GM19324 (cell line): Measurements from ENCODE around the gene CALM1.
"Not testable (repeated sequence)": the region's sequence is repeated elsewhere in the genome, so short reads cannot be mapped to it uniquely, and the experiment has no call there.

Experiments used
- ATAC-seq: cut with Tn5 transposase; IDR thresholded peaks from one replicate; pipeline ENCODE4 v1.9.1; 2021; ENCODE audit warnings: mild to moderate bottlenecking, moderate library complexity; ENCODE audit not compliant: unreplicated experiment, low FRiP score

Gene CALM1

DNA sequence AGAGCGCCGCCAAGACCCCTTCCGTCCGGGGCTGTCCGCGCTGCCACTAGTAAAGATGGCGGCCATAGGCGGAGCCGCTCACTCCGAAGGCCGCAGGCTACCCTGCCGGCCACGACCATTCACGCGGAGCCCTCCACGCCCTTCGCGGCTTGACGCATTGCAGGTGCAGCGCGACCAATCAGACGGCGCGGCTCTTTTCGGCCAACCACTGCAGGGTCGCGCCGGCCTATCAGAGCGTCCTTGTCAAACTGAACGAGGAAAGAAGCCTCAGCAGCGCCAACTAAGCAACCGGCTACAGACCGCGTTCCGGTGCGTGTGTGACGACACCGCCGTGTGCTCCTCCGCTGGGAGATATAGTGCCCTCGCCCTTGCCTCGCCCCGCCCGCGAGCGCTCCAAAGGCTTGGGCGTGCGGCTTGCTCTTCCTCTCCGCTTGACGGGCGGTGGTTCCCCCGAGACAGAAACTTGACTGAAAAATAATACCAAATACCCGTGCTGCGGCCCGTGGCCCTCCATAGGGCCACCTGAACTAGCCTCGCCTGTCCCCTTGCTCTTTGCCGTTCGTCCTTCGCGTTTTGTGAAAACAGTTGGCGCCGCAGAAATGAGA is 13.6 kb upstream of the CALM1 start:
- peak; percentile 98 for ATAC-seq

DNA sequence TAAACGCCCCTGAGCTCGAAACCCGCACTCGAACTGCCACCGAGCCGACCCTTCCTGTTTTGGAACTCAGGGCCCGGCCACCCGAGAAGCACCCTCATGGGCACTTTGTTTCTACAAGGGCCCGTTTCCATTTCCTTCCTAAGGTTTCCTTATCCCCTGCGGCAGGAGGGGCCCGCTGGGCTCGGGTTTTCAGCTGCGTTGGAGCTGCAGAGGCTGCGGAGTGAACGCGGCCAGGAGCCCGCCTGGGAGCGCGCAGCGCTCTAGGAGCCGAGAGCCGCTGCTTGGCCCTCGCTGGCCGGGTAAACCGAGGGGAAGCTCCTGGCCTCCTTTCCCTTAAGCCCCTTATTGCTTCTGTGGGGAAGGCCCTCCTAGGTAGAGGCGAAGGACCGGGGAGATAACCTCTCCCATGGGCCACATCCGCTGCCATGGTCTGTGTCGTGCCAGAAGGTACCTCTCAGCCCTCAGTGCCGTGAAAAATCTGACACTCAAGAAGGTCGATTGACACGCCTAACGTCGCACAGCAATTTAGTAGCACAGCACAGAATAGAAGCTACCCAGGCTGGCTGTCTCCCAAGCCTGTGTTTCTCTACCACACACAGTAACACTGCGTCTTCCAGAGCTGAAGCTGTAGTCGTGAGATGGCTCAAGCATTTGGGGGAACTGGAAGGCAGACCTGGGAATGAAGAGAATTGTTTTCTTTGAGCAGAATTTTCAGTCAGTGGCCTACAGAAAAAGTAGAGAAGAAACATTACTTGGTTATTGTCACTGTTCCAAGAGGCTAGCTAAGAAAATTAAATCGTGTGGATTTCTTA is 12.9 kb upstream of the CALM1 start:
- ATAC-seq = peak; percentile 7

DNA sequence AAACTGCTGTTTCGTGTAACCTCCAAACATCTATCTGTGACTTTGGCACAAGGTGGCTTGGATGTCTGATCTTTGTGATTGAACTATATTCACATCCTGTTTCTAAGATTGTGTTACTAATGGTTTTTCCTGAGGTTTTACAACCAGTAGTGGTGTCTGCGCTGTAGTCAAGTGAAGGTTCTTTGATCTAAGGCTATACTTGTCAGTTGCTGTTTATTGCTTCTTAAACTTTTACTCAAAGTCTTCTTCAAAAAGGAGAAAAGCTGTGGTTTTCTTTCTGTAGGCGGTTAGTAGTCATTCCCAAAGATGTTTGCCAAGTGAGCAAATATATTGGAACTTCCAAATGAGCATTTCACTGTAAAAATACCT is 12.3 kb upstream of the CALM1 start:
- no peak for ATAC-seq

DNA sequence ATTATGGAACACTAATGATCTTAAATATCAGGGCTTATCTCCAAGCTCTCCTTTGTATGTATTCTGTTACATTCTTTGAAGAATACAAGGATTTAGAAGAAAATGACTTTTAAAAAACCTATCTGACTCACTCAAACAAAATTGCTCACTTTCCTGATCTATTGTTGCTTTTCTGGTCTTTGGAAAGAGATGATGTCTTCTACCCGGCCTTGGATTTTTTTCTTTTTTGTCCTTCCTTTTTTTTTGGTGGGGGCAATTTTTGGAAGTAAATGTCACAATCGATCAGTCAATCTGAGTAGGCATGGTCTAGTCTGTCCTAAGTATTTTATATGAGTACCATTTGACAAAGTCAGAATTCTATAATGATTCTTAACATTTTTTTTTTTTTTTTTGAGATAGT is 10.5 kb upstream of the CALM1 start:
- no peak for ATAC-seq

DNA sequence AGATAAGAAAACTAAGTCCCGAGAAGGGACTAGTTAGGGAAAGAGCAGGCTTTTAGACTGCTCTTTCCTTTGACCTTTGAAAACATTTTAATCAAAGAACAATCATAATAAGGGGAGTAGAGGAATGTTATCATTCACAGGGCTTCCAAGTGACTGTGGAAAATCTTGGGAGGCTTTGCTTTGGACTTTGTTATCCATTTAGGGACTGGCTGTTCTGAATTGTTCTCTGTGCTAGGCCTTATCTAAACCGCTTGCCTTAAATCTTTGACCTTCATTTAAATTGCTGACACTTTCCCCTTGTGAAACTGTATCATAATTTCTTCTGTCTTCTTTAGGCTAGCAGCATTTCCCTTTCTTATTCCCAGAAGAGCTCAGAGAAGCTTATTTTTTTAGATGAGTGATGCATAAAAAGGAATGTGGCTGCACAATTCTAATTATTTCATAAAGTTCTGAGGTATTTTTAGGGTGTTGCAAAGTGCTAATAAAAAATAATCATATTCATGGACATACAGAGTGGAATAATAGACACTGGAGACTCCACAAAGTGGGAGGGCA is 9.5 kb upstream of the CALM1 start:
- no peak for ATAC-seq

DNA sequence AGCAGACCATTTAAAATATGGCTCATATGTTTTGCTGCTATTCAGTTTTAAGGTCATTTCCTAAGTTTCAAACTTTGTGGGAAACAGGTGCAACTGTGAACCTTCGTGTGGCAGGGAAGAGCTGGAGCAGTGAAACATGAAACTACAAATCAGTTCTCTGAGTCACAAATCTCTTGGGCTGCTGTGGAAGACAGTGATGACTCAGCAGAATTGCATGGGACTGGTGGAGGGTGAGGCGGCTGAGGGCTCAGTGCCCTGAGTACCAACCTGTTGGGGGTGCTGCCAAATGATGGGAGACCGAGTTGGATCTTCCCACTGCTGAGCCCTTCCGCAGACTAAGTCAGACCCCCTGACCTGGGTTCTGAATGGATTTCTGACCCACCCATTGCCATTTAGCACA is 8.4 kb upstream of the CALM1 start:
- no peak for ATAC-seq

DNA sequence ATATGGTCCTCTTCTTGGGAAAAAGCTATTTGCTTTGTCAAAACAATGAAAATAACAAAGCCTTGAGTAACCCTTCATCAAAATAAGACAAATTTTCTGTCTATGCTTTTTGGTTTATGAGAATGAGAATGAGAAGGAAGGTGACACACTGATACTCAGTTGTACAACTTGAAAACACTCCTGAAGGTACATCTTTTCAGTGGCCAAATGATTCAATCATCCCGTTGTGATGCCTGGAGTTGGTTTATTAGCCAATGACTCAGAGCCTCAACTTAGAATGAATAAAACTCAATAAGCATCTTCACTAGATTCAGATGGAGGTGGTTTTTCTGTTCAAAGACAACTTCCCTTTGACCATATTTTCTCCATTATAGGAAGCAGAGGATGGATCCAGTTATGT is 7.8 kb upstream of the CALM1 start:
- ATAC-seq = no peak

DNA sequence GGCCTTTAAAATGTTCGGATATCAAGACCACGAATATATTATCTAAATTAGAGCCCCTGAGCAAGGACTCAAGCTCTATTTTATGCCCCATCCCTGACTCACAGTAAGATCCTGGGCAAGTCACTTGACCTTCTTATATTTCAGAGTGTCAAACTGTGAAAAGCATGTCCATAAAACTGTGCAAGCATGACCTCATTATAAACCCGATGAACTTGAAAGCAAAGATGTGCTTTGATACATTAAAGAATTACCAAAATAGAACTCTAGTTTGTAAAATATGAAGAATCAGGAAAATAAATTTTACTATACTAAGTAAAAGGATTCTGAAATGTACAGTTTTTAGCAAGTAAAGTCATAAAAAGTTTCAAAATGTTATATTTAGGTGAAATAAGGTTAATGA is 2.9 kb upstream of the CALM1 start:
- ATAC-seq = no peak

DNA sequence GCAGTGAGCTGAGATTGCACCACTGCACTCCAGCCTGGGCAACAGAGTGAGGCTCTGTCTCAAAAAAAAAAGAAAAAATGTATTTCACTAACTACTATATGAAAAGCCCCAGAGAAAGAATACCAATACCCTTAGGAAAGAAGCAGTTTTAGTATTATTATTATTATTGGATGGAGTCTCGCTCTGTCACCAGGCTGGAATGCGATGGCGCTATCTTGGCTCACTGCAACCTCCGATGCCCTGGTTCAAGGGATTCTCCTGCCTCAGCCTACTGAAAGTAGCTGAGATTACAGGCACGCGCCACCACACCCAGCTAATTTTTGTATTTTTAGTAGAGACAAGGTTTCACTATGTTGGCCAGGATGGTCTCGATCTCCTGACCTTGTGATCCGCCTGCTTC is 2.0 kb upstream of the CALM1 start:
- ATAC-seq = not testable (repeated sequence)

DNA sequence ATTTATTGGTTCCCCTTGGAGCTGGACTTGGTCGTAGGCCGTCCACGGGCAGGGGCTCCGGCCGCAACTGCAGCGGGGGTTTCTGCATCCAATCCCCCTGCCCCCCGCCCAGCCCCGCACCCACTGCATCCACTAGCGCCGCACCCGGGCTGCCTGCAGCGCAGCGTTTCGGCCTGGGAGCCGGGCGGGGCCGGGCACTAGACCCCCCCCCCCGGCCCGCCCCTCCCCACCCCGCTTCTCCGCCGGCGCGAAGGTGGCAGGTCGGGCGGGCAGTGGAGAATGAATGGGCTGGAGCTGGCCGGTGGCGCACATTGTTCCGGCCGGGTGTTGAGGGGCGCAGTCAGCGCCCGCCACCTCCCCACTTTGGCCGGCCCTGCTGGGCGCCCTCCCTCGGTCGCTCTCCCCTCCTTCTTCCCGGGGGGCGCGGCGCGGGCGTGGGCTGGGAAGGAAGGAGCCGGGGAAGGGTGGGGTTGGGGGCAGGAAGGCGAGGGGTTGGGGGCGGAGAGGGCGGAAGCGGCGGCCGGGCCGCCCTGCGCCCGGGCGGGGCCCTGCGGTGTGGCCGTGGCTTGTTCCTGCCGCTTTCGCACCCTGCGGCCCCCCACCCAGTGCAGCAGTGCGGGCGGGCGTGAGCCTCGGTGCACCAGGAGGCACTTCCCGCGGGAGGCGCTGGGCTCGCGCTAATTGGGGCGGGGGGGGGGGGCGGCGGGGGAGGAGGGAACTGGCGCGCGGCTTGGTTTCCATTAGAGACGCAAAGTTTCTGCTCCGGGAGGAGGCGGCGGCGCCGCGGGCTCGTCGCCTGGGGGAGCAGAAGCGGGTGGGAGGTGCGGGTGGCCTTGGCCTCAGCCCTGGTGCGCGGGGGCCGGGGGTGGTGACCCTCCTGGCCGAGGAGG is 841 bp downstream of the CALM1 start:
- ATAC-seq = peak; percentile 23

DNA sequence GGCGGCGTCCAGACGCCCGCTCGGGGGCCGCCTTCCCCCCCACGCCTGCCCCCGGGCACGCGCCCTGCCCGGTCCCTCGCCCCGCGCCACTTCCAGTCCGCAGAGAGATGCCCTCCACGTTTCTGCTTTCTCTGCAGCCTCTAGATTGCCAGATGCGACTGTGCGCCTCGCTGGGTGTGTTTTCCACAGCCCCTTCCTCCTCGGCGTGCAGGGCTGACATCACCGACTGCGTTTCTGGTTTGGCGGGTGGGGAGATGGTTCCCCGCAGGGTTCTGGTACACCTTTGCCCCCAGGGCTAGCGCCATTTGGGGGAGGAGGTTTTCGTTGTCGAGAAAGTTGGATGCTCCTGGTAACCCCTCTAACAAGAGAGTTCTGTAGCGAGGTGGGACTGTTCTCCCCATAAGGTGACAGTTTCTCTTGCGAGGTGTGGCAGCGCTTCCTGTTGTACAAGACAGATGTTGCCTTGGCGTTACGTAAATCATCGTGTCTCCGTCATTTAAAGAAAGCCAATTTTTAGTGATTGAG is 1.5 kb downstream of the CALM1 start:
- peak; percentile 2 for ATAC-seq

DNA sequence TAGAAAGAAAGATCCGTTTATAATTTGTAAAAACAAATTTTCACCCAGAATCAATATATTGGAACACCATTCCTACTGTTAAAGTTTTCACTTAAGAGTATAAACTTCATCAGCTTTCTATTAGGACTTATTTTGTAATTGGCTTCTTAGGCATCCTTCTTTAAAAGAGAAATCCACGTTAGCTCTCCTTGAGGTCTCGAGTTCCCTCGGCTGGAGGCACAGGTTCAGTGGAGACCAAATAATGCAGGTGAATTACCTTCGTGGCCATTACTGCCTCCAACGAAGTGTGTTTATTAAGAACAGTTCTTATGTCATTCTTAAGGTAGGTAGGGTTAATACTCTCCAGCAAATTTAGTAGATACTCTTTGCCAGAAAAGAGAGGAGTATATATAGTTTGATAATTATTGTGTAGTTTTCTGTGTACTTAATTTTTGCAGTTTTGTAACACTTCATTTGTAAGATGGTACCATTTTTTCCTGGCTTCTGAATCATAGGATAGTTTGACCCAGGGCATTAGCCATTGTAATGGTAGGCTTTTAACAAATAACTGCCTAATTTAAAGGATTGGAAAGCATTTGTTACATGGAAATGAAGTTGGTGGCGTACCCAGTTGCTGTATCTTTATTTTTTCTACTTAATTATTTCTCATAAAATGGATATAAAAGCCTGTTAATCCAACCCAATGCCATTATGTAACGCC is 2.2 kb downstream of the CALM1 start:
- no peak for ATAC-seq

DNA sequence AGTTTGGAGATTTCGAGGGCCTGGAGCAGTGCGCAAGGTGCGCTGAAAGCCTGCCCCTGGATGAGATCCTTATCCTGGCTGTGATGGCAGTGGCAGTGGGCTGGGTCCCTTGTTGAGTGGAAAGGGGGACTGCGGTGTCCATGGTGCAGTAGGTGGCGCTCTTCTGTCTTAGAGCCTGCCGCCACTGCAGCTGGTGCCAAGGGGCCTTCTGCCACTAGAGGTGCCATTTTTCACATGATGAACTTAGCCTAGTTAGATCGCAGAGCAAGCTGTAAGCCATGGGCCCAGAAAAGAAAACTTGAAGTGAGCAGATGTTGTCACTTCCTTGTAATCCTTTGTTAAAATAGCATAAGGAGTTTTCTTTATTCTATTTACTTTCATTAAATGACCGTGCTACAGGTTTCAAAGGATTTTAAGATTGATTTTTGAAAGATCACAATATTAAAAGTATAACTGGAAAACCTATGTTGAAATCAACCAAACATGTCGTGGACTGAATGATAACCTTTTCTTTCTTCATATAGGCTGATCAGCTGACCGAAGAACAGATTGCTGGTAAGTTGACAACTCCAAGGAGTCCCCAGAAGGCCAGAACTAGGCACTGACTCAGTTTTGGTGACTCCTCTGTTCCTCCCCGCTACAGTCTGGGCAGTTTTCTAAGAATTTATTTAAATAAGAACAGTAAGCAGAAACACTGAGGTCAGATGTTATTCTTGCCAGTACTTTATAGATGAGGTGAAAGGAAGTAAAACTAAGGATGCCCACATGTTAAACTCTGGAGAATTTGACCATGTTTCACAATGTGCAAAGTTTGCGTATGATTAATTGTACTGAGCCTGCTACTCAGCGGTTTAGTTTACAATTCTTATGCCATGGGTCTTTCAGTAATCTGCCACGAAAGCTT is 3.0 kb downstream of the CALM1 start:
- ATAC-seq = peak; percentile 42

DNA sequence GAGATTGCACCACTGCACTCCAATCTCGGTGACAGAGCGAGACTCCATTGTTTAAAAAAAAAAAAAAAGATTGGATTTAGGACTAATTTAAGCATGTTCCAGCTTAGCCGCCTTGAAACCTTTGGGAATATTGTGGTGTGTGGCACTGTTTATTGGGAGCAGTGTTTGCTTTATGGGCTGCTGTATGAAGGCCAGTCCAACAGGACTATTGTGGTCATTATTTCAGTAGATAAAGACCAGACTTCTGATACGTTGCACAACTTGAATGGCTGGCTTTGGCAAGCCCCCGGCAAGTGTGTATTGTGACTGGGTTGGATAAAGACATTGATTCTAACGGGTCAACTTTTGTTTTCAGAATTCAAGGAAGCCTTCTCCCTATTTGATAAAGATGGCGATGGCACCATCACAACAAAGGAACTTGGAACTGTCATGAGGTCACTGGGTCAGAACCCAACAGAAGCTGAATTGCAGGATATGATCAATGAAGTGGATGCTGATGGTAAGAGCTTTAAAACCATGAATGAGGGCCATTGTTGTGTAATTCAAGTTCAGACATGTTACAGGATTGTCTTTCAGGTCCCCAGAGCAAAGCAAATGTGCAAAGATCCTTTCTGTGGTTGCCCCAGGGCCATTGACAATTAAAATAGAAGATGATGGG is 4.2 kb downstream of the CALM1 start:
- no peak for ATAC-seq

DNA sequence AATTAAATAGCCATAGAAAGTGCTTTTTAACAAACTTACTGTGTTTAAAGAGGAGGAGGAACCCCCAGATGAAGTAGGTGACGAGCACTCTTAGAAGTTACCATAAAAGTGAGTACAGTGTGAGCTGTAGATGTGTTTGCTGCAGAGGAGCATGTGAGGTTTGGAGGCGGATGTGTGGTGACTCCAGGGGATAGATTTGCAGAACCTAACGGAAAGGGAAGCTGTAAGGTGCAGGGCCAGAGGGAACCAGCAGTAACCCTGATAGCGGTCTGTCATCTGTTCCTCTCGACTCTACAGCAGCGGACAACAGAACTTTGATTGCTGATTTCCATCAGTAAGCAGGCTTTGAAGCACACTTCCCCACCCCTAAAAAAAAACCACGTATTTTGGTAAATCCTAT is 5.2 kb downstream of the CALM1 start:
- no peak for ATAC-seq

DNA sequence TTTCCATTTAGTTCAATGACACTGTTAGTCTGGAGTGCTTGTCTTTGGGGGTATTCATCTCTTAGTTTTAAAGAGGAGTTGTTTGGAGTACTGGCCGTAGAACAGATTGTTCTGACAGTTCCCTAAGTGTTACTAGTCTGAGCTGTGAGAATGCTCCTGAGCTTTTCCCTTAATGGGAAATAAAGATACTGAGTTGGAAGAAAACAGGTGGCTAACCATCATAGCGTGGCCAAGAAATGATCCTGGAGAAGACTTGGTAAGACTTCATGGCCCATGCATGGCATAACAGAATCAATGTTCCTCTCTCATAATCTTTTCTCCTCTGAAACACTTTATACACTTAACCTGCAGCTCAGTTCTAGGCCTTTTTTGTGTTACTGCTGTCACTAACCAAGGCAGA is 6.2 kb downstream of the CALM1 start:
- no peak for ATAC-seq

DNA sequence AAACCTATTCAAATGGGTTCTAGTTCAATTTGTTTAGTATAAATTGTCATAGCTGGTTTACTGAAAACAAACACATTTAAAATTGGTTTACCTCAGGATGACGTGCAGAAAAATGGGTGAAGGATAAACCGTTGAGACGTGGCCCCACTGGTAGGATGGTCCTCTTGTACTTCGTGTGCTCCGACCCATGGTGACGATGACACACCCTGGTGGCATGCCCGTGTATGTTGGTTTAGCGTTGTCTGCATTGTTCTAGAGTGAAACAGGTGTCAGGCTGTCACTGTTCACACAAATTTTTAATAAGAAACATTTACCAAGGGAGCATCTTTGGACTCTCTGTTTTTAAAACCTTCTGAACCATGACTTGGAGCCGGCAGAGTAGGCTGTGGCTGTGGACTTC is 8.3 kb downstream of the CALM1 start:
- ATAC-seq = no peak

DNA sequence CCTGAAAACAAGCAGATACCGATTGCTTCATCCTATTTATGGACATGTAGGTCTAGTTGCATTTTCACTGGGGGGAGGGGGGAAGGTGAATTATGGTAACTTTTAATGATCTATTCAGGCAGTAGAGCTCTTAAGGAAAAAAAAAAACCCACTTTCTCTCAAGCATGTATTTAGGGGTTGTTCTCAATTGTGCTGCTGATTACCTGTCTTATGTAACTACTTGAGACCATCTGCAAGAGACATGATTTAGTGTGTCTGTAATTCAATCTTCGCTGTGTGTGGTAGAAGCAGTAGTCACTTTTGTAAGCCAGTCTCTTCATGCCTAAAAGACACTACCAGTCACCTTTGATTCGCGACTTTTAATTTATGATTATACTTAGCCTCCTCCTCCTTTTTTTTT is 8.9 kb downstream of the CALM1 start:
- ATAC-seq = no peak

DNA sequence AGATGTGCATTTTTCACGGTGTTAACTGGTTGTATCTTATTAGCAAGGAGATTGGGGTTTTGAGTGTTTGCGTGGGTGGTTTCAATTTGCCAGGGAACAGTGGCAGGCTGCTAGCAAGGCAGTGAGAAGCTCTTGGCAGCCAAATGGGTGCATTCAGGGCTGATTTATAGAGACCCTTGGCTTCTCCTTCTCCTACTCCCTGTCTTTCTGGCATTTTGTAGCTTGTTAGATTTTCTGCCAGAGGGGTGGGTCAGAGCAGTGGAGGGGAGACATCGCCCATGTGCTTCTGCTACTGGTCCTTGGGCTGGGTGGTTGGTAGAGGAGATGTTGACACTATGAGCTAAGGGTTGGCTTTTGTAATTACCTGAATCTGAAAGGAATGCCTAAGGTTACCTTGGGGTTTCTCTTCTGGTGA is 9.6 kb downstream of the CALM1 start:
- ATAC-seq = no peak
